SK-N-SH treated with all-trans-retinoic acid at 6 μM for 48 hours (cell line): Measurements from ENCODE around the gene MAGEB6.

Experiments used
- ATAC-seq: fragments of 200-7000 bp; cut with Tn5 transposase; 3 replicates; pipeline ENCODE4 v1.9.1; 2020; ENCODE audit warnings: mild to moderate bottlenecking, moderate library complexity
- BACH2 ChIP-seq: fragments of 250-450 bp; sonication (Bioruptor Pico); IDR thresholded peaks from 2 replicates; pipeline ENCODE4 v1.9.0; 2021; ENCODE audit warnings: mild to moderate bottlenecking, borderline replicate concordance
- CSDC2 ChIP-seq: fragments of 250-450 bp; sonication (Bioruptor Pico); IDR thresholded peaks from 2 replicates; pipeline ENCODE4 v1.5.0; 2020; ENCODE audit warnings: mild to moderate bottlenecking, moderate library complexity
- ESRRG ChIP-seq: fragments of 250-450 bp; sonication (Bioruptor Pico); IDR thresholded peaks from 2 replicates; pipeline ENCODE4 v1.6.1; 2021; ENCODE audit warnings: mild to moderate bottlenecking
- OSR1 ChIP-seq: fragments of 250-450 bp; sonication (Bioruptor Pico); IDR thresholded peaks from 2 replicates; pipeline ENCODE4 v1.8.0; 2022; ENCODE audit warnings: moderate library complexity, mild to moderate bottlenecking, inconsistent platforms
- PATZ1 ChIP-seq: fragments of 250-450 bp; sonication (Bioruptor Pico); IDR thresholded peaks from 2 replicates; pipeline ENCODE4 v1.8.0; 2020; ENCODE audit warnings: mild to moderate bottlenecking, moderate library complexity, borderline replicate concordance
- POU6F1 ChIP-seq: fragments of 250-450 bp; sonication (Bioruptor Pico); IDR thresholded peaks from 2 replicates; pipeline ENCODE4 v1.8.0; 2021; ENCODE audit warnings: low read depth, mild to moderate bottlenecking, moderate library complexity, borderline replicate concordance
- PPARA ChIP-seq: fragments of 250-450 bp; sonication (Bioruptor Pico); IDR thresholded peaks from 2 replicates; pipeline ENCODE4 v1.5.0; 2020; ENCODE audit warnings: mild to moderate bottlenecking, borderline replicate concordance
- RARB ChIP-seq: fragments of 250-450 bp; sonication (Bioruptor Pico); IDR thresholded peaks from 2 replicates; pipeline ENCODE4 v1.8.0; 2021; ENCODE audit warnings: mild to moderate bottlenecking, moderate library complexity
- SNAI2 ChIP-seq: fragments of 250-450 bp; sonication (Bioruptor Pico); IDR thresholded peaks from 2 replicates; pipeline ENCODE4 v1.5.0; 2020; ENCODE audit warnings: mild to moderate bottlenecking, moderate library complexity
- TOX ChIP-seq: fragments of 250-450 bp; sonication (Bioruptor Pico); IDR thresholded peaks from 2 replicates; pipeline ENCODE4 v1.8.0; 2021; ENCODE audit warnings: mild to moderate bottlenecking, moderate library complexity, borderline replicate concordance
- TSHZ2 ChIP-seq: fragments of 250-450 bp; sonication (Bioruptor Pico); IDR thresholded peaks from 2 replicates; pipeline ENCODE4 v1.5.0; 2020; ENCODE audit warnings: mild to moderate bottlenecking, moderate library complexity
- ZC3H10 ChIP-seq: fragments of 250-450 bp; sonication (Bioruptor Pico); IDR thresholded peaks from 2 replicates; pipeline ENCODE4 v1.5.1; 2021; ENCODE audit warnings: mild to moderate bottlenecking, moderate library complexity
- ZFP3 ChIP-seq: fragments of 250-450 bp; sonication (Bioruptor Pico); IDR thresholded peaks from 2 replicates; pipeline ENCODE4 v1.5.0; 2020; ENCODE audit warnings: mild to moderate bottlenecking, moderate library complexity
- ZNF565 ChIP-seq: fragments of 450-650 bp; formaldehyde crosslinking; conservative IDR thresholded peaks from 2 replicates; pipeline ENCODE4 v1.5.0; 2020; ENCODE audit warnings: low read depth, mild to moderate bottlenecking, moderate library complexity
- ZNF70 ChIP-seq: fragments of 450-650 bp; formaldehyde crosslinking; IDR thresholded peaks from 2 replicates; pipeline ENCODE4 v1.5.0; 2020; ENCODE audit warnings: mild to moderate bottlenecking, moderate library complexity
- TF ChIP-seq, protein P1 (sequence below): fragments of 250-450 bp; sonication (Bioruptor Pico); IDR thresholded peaks from 2 replicates; pipeline ENCODE4 v1.5.1; 2021; ENCODE audit warnings: mild to moderate bottlenecking, moderate library complexity
- TF ChIP-seq, protein P2 (sequence below): fragments of 250-450 bp; sonication (Bioruptor Pico); IDR thresholded peaks from 2 replicates; pipeline ENCODE4 v1.5.1; 2020; ENCODE audit warnings: low read depth, mild to moderate bottlenecking, moderate library complexity

The MAGEB6 gene, protein sequence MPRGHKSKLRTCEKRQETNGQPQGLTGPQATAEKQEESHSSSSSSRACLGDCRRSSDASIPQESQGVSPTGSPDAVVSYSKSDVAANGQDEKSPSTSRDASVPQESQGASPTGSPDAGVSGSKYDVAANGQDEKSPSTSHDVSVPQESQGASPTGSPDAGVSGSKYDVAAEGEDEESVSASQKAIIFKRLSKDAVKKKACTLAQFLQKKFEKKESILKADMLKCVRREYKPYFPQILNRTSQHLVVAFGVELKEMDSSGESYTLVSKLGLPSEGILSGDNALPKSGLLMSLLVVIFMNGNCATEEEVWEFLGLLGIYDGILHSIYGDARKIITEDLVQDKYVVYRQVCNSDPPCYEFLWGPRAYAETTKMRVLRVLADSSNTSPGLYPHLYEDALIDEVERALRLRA

DNA sequence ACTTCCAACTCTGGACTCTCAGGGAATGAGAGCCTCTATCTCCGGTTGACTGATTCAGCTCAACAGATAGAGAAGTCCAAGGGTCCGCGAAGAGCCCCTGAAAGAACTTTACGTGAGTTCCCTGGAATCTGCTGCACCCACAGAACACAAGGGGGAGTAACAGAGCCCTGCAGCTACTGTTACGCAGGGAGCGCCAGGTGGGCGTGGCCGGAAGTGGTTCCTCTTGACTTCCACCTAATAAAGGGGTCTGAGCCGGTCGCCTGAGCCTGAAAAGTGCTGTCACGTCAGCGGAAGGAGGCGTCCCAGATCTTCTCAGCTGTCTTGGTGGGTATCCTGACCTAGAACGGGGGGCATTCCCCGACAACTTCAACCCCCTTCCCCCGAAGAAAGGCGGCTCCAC is at the start of gene MAGEB6:
Gene MAGEB6 (plus strand): TSS at position 237 of the 400 bp plus-strand sequence. CDS start 1,407 bp downstream, outside the sequence.
- TF ChIP-seq, protein P1, sequence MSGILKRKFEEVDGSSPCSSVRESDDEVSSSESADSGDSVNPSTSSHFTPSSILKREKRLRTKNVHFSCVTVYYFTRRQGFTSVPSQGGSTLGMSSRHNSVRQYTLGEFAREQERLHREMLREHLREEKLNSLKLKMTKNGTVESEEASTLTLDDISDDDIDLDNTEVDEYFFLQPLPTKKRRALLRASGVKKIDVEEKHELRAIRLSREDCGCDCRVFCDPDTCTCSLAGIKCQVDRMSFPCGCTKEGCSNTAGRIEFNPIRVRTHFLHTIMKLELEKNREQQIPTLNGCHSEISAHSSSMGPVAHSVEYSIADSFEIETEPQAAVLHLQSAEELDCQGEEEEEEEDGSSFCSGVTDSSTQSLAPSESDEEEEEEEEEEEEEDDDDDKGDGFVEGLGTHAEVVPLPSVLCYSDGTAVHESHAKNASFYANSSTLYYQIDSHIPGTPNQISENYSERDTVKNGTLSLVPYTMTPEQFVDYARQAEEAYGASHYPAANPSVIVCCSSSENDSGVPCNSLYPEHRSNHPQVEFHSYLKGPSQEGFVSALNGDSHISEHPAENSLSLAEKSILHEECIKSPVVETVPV (CRISPR knock-in tag), result no peak
- no peak for TF ChIP-seq POU6F1 (CRISPR knock-in tag)
- TF ChIP-seq PPARA (CRISPR knock-in tag), result no peak
- no peak for TF ChIP-seq ZFP3 (CRISPR knock-in tag)
- TF ChIP-seq RARB, result no peak
- no peak for TF ChIP-seq ESRRG (CRISPR knock-in tag)
- no peak for TF ChIP-seq ZNF70 (CRISPR knock-in tag)
- no peak for TF ChIP-seq TOX
- TF ChIP-seq OSR1 (CRISPR knock-in tag), result no peak
- TF ChIP-seq, all 23 proteins: peak for 0
- ATAC-seq, result no peak

DNA sequence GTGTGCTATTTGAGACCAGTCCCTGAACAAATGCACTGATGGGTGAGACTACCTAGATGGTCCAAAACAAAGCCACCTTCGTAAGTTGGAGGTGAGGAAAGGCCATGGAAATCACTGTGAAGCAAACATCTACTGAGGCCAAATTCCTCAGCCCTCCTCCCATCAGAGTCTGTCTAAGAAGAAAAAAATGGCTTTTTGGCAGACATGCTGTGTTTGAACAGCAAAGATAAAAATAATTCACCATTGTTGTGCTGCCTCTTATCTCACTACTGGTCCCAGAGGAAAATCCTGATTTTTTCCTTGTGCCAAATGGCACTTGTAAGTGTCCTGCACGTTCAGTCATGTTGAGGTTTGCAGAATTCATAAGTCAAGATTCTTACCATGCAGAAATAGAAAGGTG is 46.2 kb upstream of the MAGEB6 start:
- no peak for ATAC-seq

More for the DNA sequence above, 46.2 kb upstream of the MAGEB6 start:
- TF ChIP-seq ZNF565 (CRISPR knock-in tag), result no peak
- TF ChIP-seq CSDC2, result no peak
- no peak for TF ChIP-seq BACH2 (CRISPR knock-in tag)
- TF ChIP-seq PATZ1 (CRISPR knock-in tag), result no peak
- TF ChIP-seq TSHZ2 (CRISPR knock-in tag), result no peak
- TF ChIP-seq PPARA (CRISPR knock-in tag), result no peak
- TF ChIP-seq, protein P2, sequence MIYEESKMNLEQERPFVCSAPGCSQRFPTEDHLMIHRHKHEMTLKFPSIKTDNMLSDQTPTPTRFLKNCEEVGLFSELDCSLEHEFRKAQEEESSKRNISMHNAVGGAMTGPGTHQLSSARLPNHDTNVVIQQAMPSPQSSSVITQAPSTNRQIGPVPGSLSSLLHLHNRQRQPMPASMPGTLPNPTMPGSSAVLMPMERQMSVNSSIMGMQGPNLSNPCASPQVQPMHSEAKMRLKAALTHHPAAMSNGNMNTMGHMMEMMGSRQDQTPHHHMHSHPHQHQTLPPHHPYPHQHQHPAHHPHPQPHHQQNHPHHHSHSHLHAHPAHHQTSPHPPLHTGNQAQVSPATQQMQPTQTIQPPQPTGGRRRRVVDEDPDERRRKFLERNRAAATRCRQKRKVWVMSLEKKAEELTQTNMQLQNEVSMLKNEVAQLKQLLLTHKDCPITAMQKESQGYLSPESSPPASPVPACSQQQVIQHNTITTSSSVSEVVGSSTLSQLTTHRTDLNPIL (CRISPR knock-in tag), result no peak
- no peak for TF ChIP-seq ZNF70 (CRISPR knock-in tag)
- TF ChIP-seq ZC3H10 (CRISPR knock-in tag), result no peak
- no peak for TF ChIP-seq SNAI2 (CRISPR knock-in tag)
- no peak for TF ChIP-seq POU6F1 (CRISPR knock-in tag)
- TF ChIP-seq, all 23 proteins: peak for 0
